ENCODE measurements around the gene DEDD. TPM values are rescaled to one million over a fixed set of nuclear protein-coding genes. Genes with fewer than 3 reads are reported as not detected.

DEDD gene
- total RNA-seq, 3 donors from 2014 or later, result 28.7 to 39.0 (median 37.6) TPM

DNA sequence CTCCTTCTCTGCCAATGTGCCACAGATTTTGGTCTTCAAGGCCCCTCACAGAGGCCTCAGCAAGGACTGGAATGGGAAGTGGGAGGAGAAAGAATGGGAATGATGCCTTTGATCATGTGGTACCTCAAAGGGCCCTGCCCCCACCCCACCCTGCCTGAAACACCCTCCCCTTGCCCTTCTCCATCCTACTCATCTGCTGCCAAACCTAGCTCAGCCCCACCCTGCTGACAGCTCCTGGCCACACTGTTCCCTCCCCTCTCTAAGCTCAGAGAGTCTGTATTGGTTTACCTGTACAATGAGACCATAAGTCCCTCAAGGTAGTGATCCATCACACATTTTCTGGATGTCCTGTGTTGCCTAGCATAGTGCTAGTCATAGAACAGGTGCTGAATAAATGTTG lies 56.1 kb downstream of the DEDD start:
- no peaks in the 10 kb centered on the region for H3K27me3 ChIP-seq
- H3K36me3 ChIP-seq, result no peaks in the 10 kb centered on the region
- H3K4me1 ChIP-seq, result no peaks in the 10 kb centered on the region
- no peak overlapping the region for H3K4me3 ChIP-seq
- H3K9me3 ChIP-seq, result no peaks in the 10 kb centered on the region
- no peak overlapping the region for H3K27ac ChIP-seq
- no peak for TF ChIP-seq POLR2A (IDR thresholded peaks at IDR 0.05)
- TF ChIP-seq POLR2AphosphoS5 (IDR thresholded peaks at IDR 0.05), result no peak
- TF ChIP-seq, protein P1, sequence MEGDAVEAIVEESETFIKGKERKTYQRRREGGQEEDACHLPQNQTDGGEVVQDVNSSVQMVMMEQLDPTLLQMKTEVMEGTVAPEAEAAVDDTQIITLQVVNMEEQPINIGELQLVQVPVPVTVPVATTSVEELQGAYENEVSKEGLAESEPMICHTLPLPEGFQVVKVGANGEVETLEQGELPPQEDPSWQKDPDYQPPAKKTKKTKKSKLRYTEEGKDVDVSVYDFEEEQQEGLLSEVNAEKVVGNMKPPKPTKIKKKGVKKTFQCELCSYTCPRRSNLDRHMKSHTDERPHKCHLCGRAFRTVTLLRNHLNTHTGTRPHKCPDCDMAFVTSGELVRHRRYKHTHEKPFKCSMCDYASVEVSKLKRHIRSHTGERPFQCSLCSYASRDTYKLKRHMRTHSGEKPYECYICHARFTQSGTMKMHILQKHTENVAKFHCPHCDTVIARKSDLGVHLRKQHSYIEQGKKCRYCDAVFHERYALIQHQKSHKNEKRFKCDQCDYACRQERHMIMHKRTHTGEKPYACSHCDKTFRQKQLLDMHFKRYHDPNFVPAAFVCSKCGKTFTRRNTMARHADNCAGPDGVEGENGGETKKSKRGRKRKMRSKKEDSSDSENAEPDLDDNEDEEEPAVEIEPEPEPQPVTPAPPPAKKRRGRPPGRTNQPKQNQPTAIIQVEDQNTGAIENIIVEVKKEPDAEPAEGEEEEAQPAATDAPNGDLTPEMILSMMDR (IDR thresholded peaks at IDR 0.05), result no peak
- intact Hi-C loops (cut with DNase I; ENCODE audit: low total_unique reads), result no loop called here
- no peak for DNase-seq (ENCODE audit: low spot score in 2 of 2)

DNA sequence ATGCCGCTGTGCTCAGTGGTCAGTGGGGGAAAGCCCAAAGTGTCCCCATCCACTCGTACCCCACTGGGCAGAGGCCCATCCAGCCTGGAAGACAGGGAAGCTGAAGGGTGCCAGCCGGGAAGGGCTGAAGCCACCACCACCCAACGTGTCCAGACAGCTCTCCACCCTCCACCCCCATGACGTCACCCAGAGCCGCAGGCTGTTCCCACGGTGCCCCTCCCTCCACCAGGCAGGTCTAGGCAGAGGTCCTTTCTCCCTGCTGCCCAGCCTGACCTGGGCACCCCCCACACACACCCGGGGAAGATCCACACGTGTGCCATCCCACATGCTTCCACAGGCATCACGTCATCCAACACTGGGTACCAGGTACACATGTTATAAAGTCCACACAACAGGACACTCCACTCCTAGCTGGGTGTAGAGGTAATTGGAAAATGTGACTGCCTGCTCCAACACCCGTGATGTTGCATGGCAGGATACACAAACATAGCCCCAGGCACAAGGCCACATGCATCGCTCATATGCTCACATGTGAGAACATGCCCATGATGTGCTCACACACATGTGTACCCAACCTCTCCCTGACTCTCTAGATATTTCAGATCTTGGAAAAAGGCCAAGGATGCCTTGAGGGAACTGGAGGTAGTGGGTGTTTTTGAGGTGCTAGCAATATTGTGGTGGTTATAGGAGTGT lies 57.6 kb downstream of the DEDD start:
- H3K27ac ChIP-seq, result peak overlapping the region; percentile 45 to 63

DNA sequence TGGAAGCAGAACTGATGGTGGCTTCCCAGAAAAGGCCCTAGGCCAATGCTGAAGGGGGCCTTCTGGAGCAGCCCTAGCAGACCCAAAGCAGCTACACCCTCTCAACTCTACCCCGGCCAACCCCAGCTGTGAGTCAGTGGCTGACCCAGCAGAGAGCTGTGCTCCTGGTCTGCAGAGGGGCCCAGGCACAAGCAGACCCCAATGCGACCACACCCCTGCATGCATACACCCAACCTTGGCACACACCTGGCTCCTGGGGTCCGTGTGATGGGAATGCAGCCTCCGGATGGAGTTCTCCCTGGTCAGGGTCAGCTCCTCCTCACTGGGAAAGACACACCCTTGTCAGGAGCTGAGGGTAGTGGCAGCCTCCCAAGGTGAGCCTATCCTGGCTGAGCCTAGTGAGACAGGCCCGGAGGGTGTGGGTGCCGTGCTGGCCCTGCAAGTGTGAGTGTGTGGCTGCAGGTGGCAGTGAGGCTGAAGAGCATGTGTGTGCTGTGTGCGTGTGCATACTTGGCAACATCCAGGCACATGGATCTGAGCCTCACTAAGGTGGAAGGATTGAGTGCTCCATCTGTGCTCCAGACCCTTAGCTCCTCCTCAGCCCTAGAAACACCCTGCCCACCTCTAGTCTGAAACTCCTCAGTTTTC lies 58.9 kb downstream of the DEDD start:
- intact Hi-C loops (cut with DNase I; ENCODE audit: low total_unique reads), result no loop called here
- DNase-seq (ENCODE audit: low spot score in 2 of 2), result peak in 1 of 2 donors; percentile 69

More for the DNA sequence above, 57.6 kb downstream of the DEDD start:
- DNase-seq (ENCODE audit: low spot score in 2 of 2), result peak in 1 of 2 donors; percentile 78
- Histone ChIP-seq H3K27me3 (no peaks in the 10 kb centered on the region), H3K36me3 (no peaks in the 10 kb centered on the region), H3K9me3 (no peaks in the 10 kb centered on the region), H3K4me1 (no peaks in the 10 kb centered on the region), H3K4me3 (no peak overlapping the region)
- intact Hi-C loops (cut with DNase I; ENCODE audit: low total_unique reads), result no loop called here
- TF ChIP-seq POLR2A (IDR thresholded peaks at IDR 0.05) (no peak), POLR2AphosphoS5 (IDR thresholded peaks at IDR 0.05) (no peak)
- TF ChIP-seq, protein P1 (IDR thresholded peaks at IDR 0.05), result no peak

DNA sequence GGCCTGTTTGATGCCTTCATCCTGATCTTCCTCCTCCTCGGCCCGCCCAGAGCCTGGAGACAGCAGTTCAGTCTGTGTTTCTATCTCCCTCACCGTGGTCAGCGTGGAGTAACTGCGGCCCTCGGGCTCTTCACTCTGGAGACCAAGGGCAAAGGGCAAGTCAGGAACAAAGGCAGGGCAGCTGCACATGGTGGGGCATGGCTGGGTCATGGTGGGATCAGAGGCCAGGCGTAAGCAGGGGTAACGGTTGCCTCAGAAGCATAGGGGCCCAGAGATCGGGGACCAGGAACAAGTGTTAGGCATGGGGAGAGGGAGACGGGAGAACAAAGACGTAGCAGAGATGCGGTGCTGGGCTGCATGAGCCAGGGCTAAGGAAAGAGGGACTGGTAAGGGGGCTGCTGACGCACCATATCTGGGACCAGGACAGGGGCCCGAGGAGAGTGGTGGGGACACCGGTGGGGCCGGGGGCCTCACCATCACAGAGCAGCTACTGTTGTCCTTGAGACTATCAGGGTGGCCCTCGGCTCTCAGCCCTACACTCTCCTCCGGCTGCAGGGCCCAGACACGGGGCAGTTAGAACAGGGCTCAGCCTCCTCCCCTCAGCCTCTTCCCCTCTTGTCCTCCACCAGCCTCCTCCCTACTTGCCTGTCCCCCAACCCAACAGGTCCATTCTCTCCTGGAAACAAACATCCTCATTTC lies 59.6 kb downstream of the DEDD start:
- no peak overlapping the region for H3K27ac ChIP-seq
- TF ChIP-seq, protein P1 (IDR thresholded peaks at IDR 0.05), result no peak
- no peak for TF ChIP-seq POLR2A (IDR thresholded peaks at IDR 0.05)
- no peak for TF ChIP-seq POLR2AphosphoS5 (IDR thresholded peaks at IDR 0.05)
- no peaks in the 10 kb centered on the region for H3K4me1 ChIP-seq
- H3K36me3 ChIP-seq, result no peaks in the 10 kb centered on the region
- H3K9me3 ChIP-seq, result no peaks in the 10 kb centered on the region
- intact Hi-C loops (cut with DNase I; ENCODE audit: low total_unique reads), result no loop called here
- H3K4me3 ChIP-seq, result no peak overlapping the region
- DNase-seq (ENCODE audit: low spot score in 2 of 2), result no peak
- H3K27me3 ChIP-seq, result no peaks in the 10 kb centered on the region

More for the DNA sequence above, 58.9 kb downstream of the DEDD start:
- Histone ChIP-seq H3K4me1 (no peaks in the 10 kb centered on the region), H3K4me3 (no peak overlapping the region), H3K36me3 (no peaks in the 10 kb centered on the region), H3K9me3 (no peaks in the 10 kb centered on the region), H3K27ac (peak overlapping the region in 1 of 2 donors; percentile 63), H3K27me3 (no peaks in the 10 kb centered on the region)
- TF ChIP-seq, protein P1 (IDR thresholded peaks at IDR 0.05), result no peak
- TF ChIP-seq POLR2AphosphoS5 (IDR thresholded peaks at IDR 0.05), result no peak
- no peak for TF ChIP-seq POLR2A (IDR thresholded peaks at IDR 0.05)
